ENCODE results near the gene RPGRIP1L.
A peak's percentile ranks its signal among the peaks of the same experiment; 100 is the strongest.

The RPGRIP1L gene

GRCh38 chr16:53745086-53745485 is 41.4 kb upstream of the RPGRIP1L start:
- Histone ChIP-seq H3K9ac (no peak overlapping the region), H3K79me2 (peaks cover 46% of the 10 kb centered on the region), H3K27me3 (ENCODE audit: control insufficient read depth, insufficient read depth, low read length) (no peaks in the 10 kb centered on the region), H3K4me2 (ENCODE audit: low read length) (no peak overlapping the region), H2AFZ (no peak overlapping the region), H3K9me3 (ENCODE audit: control insufficient read depth, low read length) (no peaks in the 10 kb centered on the region), H3K4me1 (peaks cover 3% of the 10 kb centered on the region), H3K4me3 (ENCODE audit: low read depth, low read length) (no peak overlapping the region), H3K36me3 (ENCODE audit: control insufficient read depth, insufficient read depth, low read length) (no peaks in the 10 kb centered on the region), H3K27ac (no peak overlapping the region)
- TF ChIP-seq CTCF (IDR thresholded peaks at IDR 0.05): no peak

GRCh38 chr16:53744449-53744848 is 40.8 kb upstream of the RPGRIP1L start:
- Histone ChIP-seq H3K9me3 (ENCODE audit: control insufficient read depth, low read length) (no peaks in the 10 kb centered on the region), H3K9ac (no peak overlapping the region), H3K27ac (no peak overlapping the region), H3K79me2 (peaks cover 43% of the 10 kb centered on the region), H3K36me3 (ENCODE audit: control insufficient read depth, insufficient read depth, low read length) (no peaks in the 10 kb centered on the region), H2AFZ (no peak overlapping the region), H3K4me1 (peaks cover 3% of the 10 kb centered on the region), H3K4me2 (ENCODE audit: low read length) (no peak overlapping the region), H3K27me3 (ENCODE audit: control insufficient read depth, insufficient read depth, low read length) (no peaks in the 10 kb centered on the region), H3K4me3 (ENCODE audit: low read depth, low read length) (no peak overlapping the region)
- no peak for TF ChIP-seq CTCF (IDR thresholded peaks at IDR 0.05)

DNA sequence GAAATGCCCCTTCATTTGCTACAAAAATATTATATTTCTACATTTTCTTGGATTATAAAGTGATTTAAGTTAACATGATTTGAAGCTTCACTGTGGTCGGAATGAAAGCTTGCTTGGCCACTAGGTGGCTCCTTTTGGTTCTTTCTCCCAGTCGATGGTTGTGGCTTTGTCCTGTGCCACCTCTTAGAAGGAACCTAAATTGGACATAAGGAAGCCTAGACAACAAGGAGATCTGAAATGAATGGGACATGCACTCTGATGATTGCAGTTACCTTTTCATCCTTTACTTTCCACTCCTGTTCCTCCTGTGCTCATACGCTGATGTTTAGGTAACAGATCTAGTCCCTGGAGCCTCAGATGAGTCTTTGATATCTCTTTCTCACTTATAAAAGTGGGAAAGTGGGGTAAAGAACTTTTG is 39.5 kb upstream of the RPGRIP1L start:
- peak; percentile 30 for TF ChIP-seq CTCF (IDR thresholded peaks at IDR 0.05)
- Histone ChIP-seq H3K9me3 (ENCODE audit: control insufficient read depth, low read length) (no peaks in the 10 kb centered on the region), H3K36me3 (ENCODE audit: control insufficient read depth, insufficient read depth, low read length) (no peaks in the 10 kb centered on the region)

DNA sequence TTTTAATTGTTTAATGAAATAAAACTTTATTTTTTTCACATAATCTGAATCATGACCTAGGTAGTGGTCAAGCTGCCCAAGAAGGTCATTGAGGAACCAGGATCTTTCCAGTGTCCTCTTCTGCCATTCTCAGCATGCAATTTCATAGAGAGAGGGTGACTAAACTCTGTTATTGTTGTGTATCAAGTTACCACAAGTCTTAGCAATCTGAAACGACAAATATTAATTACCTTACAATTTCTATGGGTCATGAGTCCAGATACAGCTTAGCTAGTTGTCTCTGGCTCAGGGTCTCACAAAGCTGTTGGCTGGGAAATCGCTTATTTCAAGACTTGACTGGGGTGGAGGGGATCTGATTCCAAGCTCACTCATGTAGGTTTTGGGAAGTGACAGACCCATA is 37.9 kb upstream of the RPGRIP1L start:
- H3K9ac ChIP-seq: no peak overlapping the region
- H3K36me3 ChIP-seq (ENCODE audit: control insufficient read depth, insufficient read depth, low read length): no peaks in the 10 kb centered on the region

More for the DNA sequence above, 39.5 kb upstream of the RPGRIP1L start:
- Histone ChIP-seq H3K4me1 (peaks cover 3% of the 10 kb centered on the region), H3K79me2 (peaks cover 41% of the 10 kb centered on the region), H3K27ac (no peak overlapping the region), H3K4me3 (ENCODE audit: low read depth, low read length) (no peak overlapping the region), H2AFZ (no peak overlapping the region), H3K4me2 (ENCODE audit: low read length) (no peak overlapping the region), H3K9ac (no peak overlapping the region), H3K27me3 (ENCODE audit: control insufficient read depth, insufficient read depth, low read length) (no peaks in the 10 kb centered on the region)

More for the DNA sequence above, 37.9 kb upstream of the RPGRIP1L start:
- no peaks in the 10 kb centered on the region for H3K27me3 ChIP-seq (ENCODE audit: control insufficient read depth, insufficient read depth, low read length)
- H3K4me2 ChIP-seq (ENCODE audit: low read length): no peak overlapping the region
- H3K4me3 ChIP-seq (ENCODE audit: low read depth, low read length): no peak overlapping the region
- no peak for TF ChIP-seq CTCF (IDR thresholded peaks at IDR 0.05)
- no peaks in the 10 kb centered on the region for H3K9me3 ChIP-seq (ENCODE audit: control insufficient read depth, low read length)
- H3K27ac ChIP-seq: no peak overlapping the region
- peaks cover 43% of the 10 kb centered on the region for H3K79me2 ChIP-seq
- H3K4me1 ChIP-seq: peaks cover 3% of the 10 kb centered on the region
- no peak overlapping the region for H2AFZ ChIP-seq
